HCT116 (cell line): ENCODE measurements around the gene PLVAP. TPM values are rescaled to one million over a fixed set of nuclear protein-coding genes. Genes with fewer than 3 reads are reported as not detected.

ENCODE experiments used
- ATAC-seq: fragments of 200-7000 bp; cut with Tn5 transposase; 2 replicates; pipeline ENCODE4 v1.9.1; 2020; ENCODE audit warnings: mild to moderate bottlenecking, moderate library complexity
- BruUV-seq: library from RNA; stranded (reverse); fragments of 400-500 nt; replicated peaks from 2 replicates; lab custom pipeline; 2021; lab: Mats Ljungman, UMichigan
- CTCF ChIA-PET: fragments of 300-600 bp; sonication (Branson Sonifier 250); formaldehyde crosslinking; loops from one replicate; lab custom pipeline; 2021; ENCODE audit warnings: antibody characterized with exemption; lab: Charles Lee
- POLR2A ChIA-PET: fragments of 300-600, 350-600 bp; sonication (Branson Sonifier 250); formaldehyde crosslinking; loops from one replicate; lab custom pipeline; 2021; ENCODE audit warnings: antibody characterized with exemption; lab: Charles Lee
- RAD21 ChIA-PET, 2 experiments: fragments of 300-600 bp; sonication (Branson Sonifier 250); formaldehyde crosslinking; loops; one replicate each; lab custom pipeline; 2023; ENCODE audit warnings: low total read pairs in 2 of 2; ENCODE audit not compliant: uncharacterized antibody in 2 of 2, unreplicated experiment in 2 of 2, low non-redundant PET in 1 of 2; lab: Charles Lee
- DNase-seq: peaks from one replicate; pipeline ENCODE4 v3.0.0-alpha.2; 2010; ENCODE audit warnings: low read depth, low spot score
- H2AFZ ChIP-seq: fragments of 200-600 bp; shearing (Covaris generic), sonication (generic); 2 replicates; pipeline ENCODE4 v1.6.1; 2017; ENCODE audit warnings: low read depth, mixed run types, mixed read lengths, antibody characterized with exemption, low read length; ENCODE audit not compliant: poor library complexity, severe bottlenecking
- H3K27ac ChIP-seq: 2 replicates; pipeline ENCODE4 v1.5.1; 2012; ENCODE audit warnings: low read depth, low read length
- H3K27me3 ChIP-seq: fragments of 200-600 bp; sonication (generic); 2 replicates; pipeline ENCODE4 v1.6.1; 2016; ENCODE audit warnings: mixed run types, low read length, mixed read lengths; ENCODE audit not compliant: insufficient read depth
- H3K36me3 ChIP-seq, 2 experiments: fragments of 200-500 bp in 1 of 2; fragments of 200-600 bp in 1 of 2; sonication (Bioruptor generic) in 1 of 2; sonication (generic) in 1 of 2; 2 replicates each; pipeline versions ENCODE4 v1.5.1 to v1.6.1; 2014 to 2016; ENCODE audit warnings: low read length in 2 of 2, inconsistent platforms in 1 of 2, mixed read lengths in 1 of 2, mixed run types in 1 of 2; ENCODE audit not compliant: insufficient read depth in 2 of 2, control insufficient read depth in 1 of 2
- H3K4me1 ChIP-seq, 2 experiments: fragments of 200-600 bp in 1 of 2; sonication (generic) in 1 of 2; 2 replicates each; pipeline versions ENCODE4 v1.5.1 to v1.6.1; 2012 to 2017; ENCODE audit warnings: low read length in 2 of 2, inconsistent platforms in 1 of 2, mild to moderate bottlenecking in 1 of 2, mixed read lengths in 1 of 2, mixed run types in 1 of 2, moderate library complexity in 1 of 2; ENCODE audit not compliant: insufficient read depth in 2 of 2, control insufficient read depth in 1 of 2
- H3K4me2 ChIP-seq: fragments of 200-600 bp; sonication (generic); 2 replicates; pipeline ENCODE4 v1.6.1; 2017; ENCODE audit warnings: mixed run types, low read length, mixed read lengths
- H3K4me3 ChIP-seq, 2 experiments: fragments of 200-600 bp in 1 of 2; sonication (generic) in 1 of 2; replicated peaks in 1 of 2; 2 replicates each; pipeline ENCODE4 v1.5.1; 2011 to 2016; ENCODE audit warnings: low read length in 2 of 2, control low read depth in 1 of 2, low read depth in 1 of 2, mild to moderate bottlenecking in 1 of 2, mixed read lengths in 1 of 2, mixed run types in 1 of 2
- H3K79me2 ChIP-seq: fragments of 200-600 bp; sonication (generic); 2 replicates; pipeline ENCODE4 v1.6.1; 2017; ENCODE audit warnings: mild to moderate bottlenecking, mixed run types, low read length, moderate library complexity, mixed read lengths; ENCODE audit not compliant: insufficient read depth
- H3K9ac ChIP-seq: fragments of 200-600 bp; sonication (generic); 2 replicates; pipeline ENCODE4 v1.6.1; 2016; ENCODE audit warnings: low read length, mixed read lengths
- H3K9me2 ChIP-seq: fragments of 200-600 bp; sonication (generic), shearing (Covaris generic); 2 replicates; pipeline ENCODE4 v1.6.1; 2017; ENCODE audit warnings: mixed run types, mild to moderate bottlenecking, moderate library complexity; ENCODE audit not compliant: insufficient read depth
- H3K9me3 ChIP-seq, 2 experiments: fragments of 200-500 bp in 1 of 2; fragments of 200-600 bp in 1 of 2; sonication (Bioruptor generic) in 1 of 2; sonication (generic) in 1 of 2; 2 replicates each; pipeline ENCODE4 v1.6.1; 2014 to 2017; ENCODE audit warnings: low read length in 2 of 2, mixed read lengths in 2 of 2, inconsistent platforms in 1 of 2, low read depth in 1 of 2, mild to moderate bottlenecking in 1 of 2, mixed run types in 1 of 2, moderate library complexity in 1 of 2; ENCODE audit not compliant: control insufficient read depth in 1 of 2, insufficient read depth in 1 of 2
- H4K20me1 ChIP-seq: fragments of 200-600 bp; sonication (generic), shearing (Covaris generic); 2 replicates; pipeline ENCODE4 v1.6.1; 2017; ENCODE audit warnings: mixed run types, mild to moderate bottlenecking, moderate library complexity; ENCODE audit not compliant: insufficient read depth
- CBX3 ChIP-seq: IDR thresholded peaks from 2 replicates; pipeline ENCODE4 v1.6.1; 2012; ENCODE audit warnings: low read depth
- POLR2AphosphoS5 ChIP-seq: IDR thresholded peaks from 2 replicates; pipeline ENCODE4 v1.6.1; 2011; ENCODE audit warnings: mild to moderate bottlenecking, low read depth, low read length, moderate library complexity
- intact Hi-C: fragments of 100-400 bp; cut with micrococcal nuclease; formaldehyde crosslinking; loops from 2 replicates; pipeline ENCODE4 v1.10.0; 2022
- total RNA-seq: library from RNA; stranded (reverse); gene quantifications from one replicate; pipeline ENCODE4 v1.2.1, GENCODE V29; 2021; ENCODE audit not compliant: unreplicated experiment
- TF ChIP-seq, protein P1 (sequence below): IDR thresholded peaks from 2 replicates; pipeline ENCODE4 v1.6.1; 2012
- TF ChIP-seq, protein P2 (sequence below): IDR thresholded peaks from 2 replicates; pipeline ENCODE4 v1.6.1; 2012

Gene PLVAP
- total RNA-seq, 1 experiment from 2014 or later, result 0.47 TPM

DNA sequence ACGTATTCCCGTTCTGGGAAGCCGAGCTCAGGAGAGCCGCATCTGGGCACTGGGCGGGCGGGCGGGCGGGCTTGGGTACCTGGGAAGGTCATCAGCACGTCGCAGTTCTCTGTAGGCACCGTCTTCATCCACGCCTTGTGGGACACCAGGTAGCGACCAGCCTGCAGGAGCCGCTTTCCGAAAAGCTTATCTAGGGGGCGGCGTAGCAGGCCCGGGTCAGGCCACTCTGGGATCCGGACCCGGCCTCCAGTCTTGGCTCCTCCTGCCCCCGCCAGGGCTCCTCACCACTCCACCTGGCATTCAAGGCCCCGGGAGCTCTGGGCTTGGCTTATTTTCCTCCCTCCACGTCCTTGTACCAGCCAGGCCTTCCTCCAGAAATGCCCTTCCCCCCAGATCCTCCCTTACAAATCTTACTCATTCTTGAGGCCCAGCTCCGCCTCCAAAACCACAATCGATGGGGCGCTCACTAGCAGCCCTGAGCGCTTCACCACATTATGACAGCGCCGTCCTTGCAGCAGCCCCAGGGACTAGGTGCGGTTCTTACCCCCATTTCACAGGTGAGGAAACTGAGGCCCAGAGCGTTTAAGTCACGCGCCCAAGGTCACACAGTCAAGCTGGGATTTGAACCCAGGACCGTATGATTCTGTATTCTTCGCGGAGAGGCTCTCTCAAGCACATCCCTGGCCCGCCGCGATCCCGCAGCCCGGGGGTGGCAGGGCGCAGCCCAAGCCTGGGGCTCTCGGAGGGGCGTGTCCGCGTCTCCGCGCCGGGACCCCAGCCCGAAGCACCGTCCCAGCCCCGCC is 43.3 kb downstream of the PLVAP start:
- ChIA-PET POLR2A (interaction anchor here (0.9 to 4.1 kb wide), 3 partner anchors 12 to 29 kb away, joined by 4 to 39 read pairs (median 12); partner anchors contain the start of gene DDA1), RAD21 (interaction anchor here in 1 of 2 experiments (1.0 to 1.2 kb wide), 2 partner anchors 25 to 29 kb away, joined by 3 to 5 read pairs; partner anchors contain the start of gene DDA1), CTCF (interaction anchor here (0.7 to 2.4 kb wide), 8 partner anchors 17 to 132 kb away, joined by 3 to 8 read pairs (median 4); partner anchors contain the start of genes DDA1 and MRPL34)
- Histone ChIP-seq H3K9ac (peak overlapping the region; percentile 85), H3K4me1 (peaks cover 24 to 46% of the 10 kb centered on the region in 2 experiments), H3K36me3 (no peaks in the 10 kb centered on the region; a peak in 1 of 4 replicates), H3K4me3 (peak overlapping the region; percentile 72 to 99), H3K9me3 (no peaks in the 10 kb centered on the region), H3K4me2 (peak overlapping the region; percentile 97), H3K9me2 (no peaks in the 10 kb centered on the region), H3K79me2 (peaks cover 15% of the 10 kb centered on the region), H2AFZ (no peak overlapping the region), H4K20me1 (no peaks in the 10 kb centered on the region), H3K27ac (peak overlapping the region; percentile 91), H3K27me3 (no peaks in the 10 kb centered on the region)
- DNase-seq, result peak; percentile 71
- BruUV-seq, result no TSS peak
- intact Hi-C loops, result no loop called here
- TF ChIP-seq, protein P1, sequence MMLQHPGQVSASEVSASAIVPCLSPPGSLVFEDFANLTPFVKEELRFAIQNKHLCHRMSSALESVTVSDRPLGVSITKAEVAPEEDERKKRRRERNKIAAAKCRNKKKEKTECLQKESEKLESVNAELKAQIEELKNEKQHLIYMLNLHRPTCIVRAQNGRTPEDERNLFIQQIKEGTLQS, result no peak
- TF ChIP-seq, protein P2, sequence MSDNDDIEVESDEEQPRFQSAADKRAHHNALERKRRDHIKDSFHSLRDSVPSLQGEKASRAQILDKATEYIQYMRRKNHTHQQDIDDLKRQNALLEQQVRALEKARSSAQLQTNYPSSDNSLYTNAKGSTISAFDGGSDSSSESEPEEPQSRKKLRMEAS, result peak; percentile 50; the same call in 1 of the 2 replicates
- TF ChIP-seq CBX3 (peak; percentile 48; the same call in 1 of the 2 replicates), POLR2AphosphoS5 (peak; percentile 39; the same call in 1 of the 2 replicates)
- peak; percentile 18 for ATAC-seq
